DMS 273 treated with DMSO at 0.1 percent for 48 hours (cell line): Measurements from ENCODE around the gene TCF3.

ENCODE experiments used
- DNase-seq: peaks from one replicate; lab custom pipeline; 2025; lab: John Stamatoyannopoulos, UW

TCF3 gene

GRCh38 chr19:1609680-1610474 is 42.5 kb downstream of the TCF3 start:
- no peak for DNase-seq

- no peak for DNase-seq
Observed at GRCh38 chr19:1609103-1609396, 43.4 kb downstream of the TCF3 start.

- DNase-seq = no peak
Observed at GRCh38 chr19:1608359-1609102, 43.9 kb downstream of the TCF3 start.

- no peak for DNase-seq
Observed at GRCh38 chr19:1606138-1606651, 46.2 kb downstream of the TCF3 start.

GRCh38 chr19:1605236-1606137 is 46.9 kb downstream of the TCF3 start, which contains the start of gene UQCR11:
Gene UQCR11 (minus strand): TSS chr19:1605462. CDS start chr19:1605409, 53 bp downstream.
- DNase-seq = peak; percentile 95

GRCh38 chr19:1602091-1602707 is 50.2 kb downstream of the TCF3 start:
- no peak for DNase-seq

GRCh38 chr19:1601613-1602064 is 50.8 kb downstream of the TCF3 start:
- DNase-seq = no peak

- no peak for DNase-seq
Observed at GRCh38 chr19:1599460-1599846, 53.0 kb downstream of the TCF3 start.

GRCh38 chr19:1598777-1599459 is 53.5 kb downstream of the TCF3 start:
- DNase-seq = no peak

GRCh38 chr19:1593501-1593772 is 59.0 kb downstream of the TCF3 start:
- no peak for DNase-seq

GRCh38 chr19:1592755-1593500 is 59.5 kb downstream of the TCF3 start, which contains the start of gene MBD3:
Gene MBD3 (minus strand): TSS chr19:1592865. CDS start chr19:1592631, 234 bp downstream.
- DNase-seq = peak; percentile 76

- peak; percentile 44 for DNase-seq
Observed at GRCh38 chr19:1592024-1592754, 60.2 kb downstream of the TCF3 start.

GRCh38 chr19:1591421-1592023 is 60.9 kb downstream of the TCF3 start:
- DNase-seq = no peak

GRCh38 chr19:1590641-1591397 is 61.6 kb downstream of the TCF3 start:
- DNase-seq = peak; percentile 17

GRCh38 chr19:1587872-1588271 is 64.5 kb downstream of the TCF3 start:
- no peak for DNase-seq

GRCh38 chr19:1585243-1585580 is 67.2 kb downstream of the TCF3 start:
- no peak for DNase-seq

- DNase-seq = no peak
Observed at GRCh38 chr19:1584500-1585242, 67.7 kb downstream of the TCF3 start.

GRCh38 chr19:1582201-1582600 is 70.2 kb downstream of the TCF3 start:
- no peak for DNase-seq
